Panc1 (cell line): ENCODE data around the gene CNTN1. TPM values are rescaled to one million over a fixed set of nuclear protein-coding genes. Genes with fewer than 3 reads are reported as not detected.

Experiments used
- ATAC-seq: fragments of 200-7000 bp; cut with Tn5 transposase; 2 replicates; pipeline ENCODE4 v1.9.1; 2020; ENCODE audit warnings: mild to moderate bottlenecking, moderate library complexity
- BruUV-seq: library from RNA; stranded (reverse); fragments of 400-500 nt; replicated peaks from 2 replicates; lab custom pipeline; 2021; lab: Mats Ljungman, UMichigan
- CTCF ChIA-PET: fragments of 300-600 bp; sonication (Branson Sonifier 250); formaldehyde crosslinking; loops from one replicate; lab custom pipeline; 2022; ENCODE audit warnings: antibody characterized with exemption; lab: Charles Lee
- POLR2A ChIA-PET: fragments of 300-600 bp; sonication (Branson Sonifier 250); formaldehyde crosslinking; loops from one replicate; lab custom pipeline; 2022; ENCODE audit warnings: antibody characterized with exemption; lab: Charles Lee
- DNase-seq: peaks from one replicate; pipeline ENCODE4 v3.0.0-alpha.2; 2010; ENCODE audit warnings: low read depth, low spot score
- H3K27ac ChIP-seq: 2 replicates; pipeline ENCODE4 v1.5.1; 2011; ENCODE audit warnings: mild to moderate bottlenecking, low read length, inconsistent platforms
- H3K27me3 ChIP-seq: fragments of 200-500 bp; sonication (Bioruptor generic); 2 replicates; pipeline ENCODE4 v1.6.0; 2014; ENCODE audit warnings: low read length, inconsistent platforms; ENCODE audit not compliant: control insufficient read depth, insufficient read depth
- H3K36me3 ChIP-seq: fragments of 200-500 bp; sonication (Bioruptor generic); 2 replicates; pipeline ENCODE4 v1.5.1; 2014; ENCODE audit warnings: inconsistent platforms, mild to moderate bottlenecking, low read length, moderate library complexity; ENCODE audit not compliant: control insufficient read depth, insufficient read depth
- H3K4me1 ChIP-seq: 2 replicates; pipeline ENCODE4 v1.5.1; 2011; ENCODE audit warnings: inconsistent platforms, mild to moderate bottlenecking, low read length, moderate library complexity; ENCODE audit not compliant: control insufficient read depth, insufficient read depth
- H3K4me3 ChIP-seq, 2 experiments: 2 replicates each; pipeline ENCODE4 v1.5.1; 2011 to 2012; ENCODE audit warnings: low read depth in 2 of 2, low read length in 2 of 2, mild to moderate bottlenecking in 2 of 2, inconsistent platforms in 1 of 2, moderate library complexity in 1 of 2
- H3K9me3 ChIP-seq: fragments of 200-500 bp; sonication (Bioruptor generic); 2 replicates; pipeline ENCODE4 v1.5.1; 2014; ENCODE audit warnings: low read depth, mild to moderate bottlenecking, inconsistent platforms, low read length, moderate library complexity; ENCODE audit not compliant: control insufficient read depth, insufficient read depth
- CTCF ChIP-seq: fragments of 450-650 bp; IDR thresholded peaks from 2 replicates; pipeline ENCODE4 v1.5.1; 2017; ENCODE audit warnings: mild to moderate bottlenecking
- POLR2AphosphoS5 ChIP-seq: IDR thresholded peaks from 2 replicates; pipeline ENCODE4 v1.6.1; 2012; ENCODE audit warnings: mild to moderate bottlenecking, low read depth, low read length, moderate library complexity
- REST ChIP-seq, 2 experiments: IDR thresholded peaks; 2 replicates each; pipeline ENCODE4 v1.6.1; 2011 to 2012; ENCODE audit warnings: low read depth in 2 of 2, control low read depth in 1 of 2, low read length in 1 of 2, mild to moderate bottlenecking in 1 of 2, moderate library complexity in 1 of 2; ENCODE audit not compliant: insufficient read depth in 1 of 2
- SIN3A ChIP-seq: IDR thresholded peaks from 2 replicates; pipeline ENCODE4 v1.6.1; 2012; ENCODE audit warnings: low read depth, mild to moderate bottlenecking, low read length, moderate library complexity, borderline replicate concordance; ENCODE audit not compliant: insufficient read depth
- TCF7L2 ChIP-seq: IDR thresholded peaks from 2 replicates; pipeline ENCODE4 v1.6.1; 2011; ENCODE audit warnings: mild to moderate bottlenecking, low read depth, low read length, inconsistent platforms
- in situ Hi-C: cut with HindIII; loops from 2 replicates; pipeline ENCODE4 v1.10.0; 2016; ENCODE audit warnings: low sequenced_read_pairs, low pct_unique_long_range_greater_than_20kb
- intact Hi-C: fragments of 100-400 bp; cut with micrococcal nuclease; formaldehyde crosslinking; loops from one replicate; pipeline ENCODE4 v1.10.0; 2022; ENCODE audit not compliant: unreplicated experiment
- total RNA-seq: library from RNA; stranded (reverse); gene quantifications from one replicate; pipeline ENCODE4 v1.2.1, GENCODE V29; 2021; ENCODE audit not compliant: unreplicated experiment

The CNTN1 gene
- total RNA-seq, 1 experiment from 2014 or later = not detected

- Histone ChIP-seq H3K4me1 (no peaks in the 10 kb centered on the region), H3K9me3 (no peaks in the 10 kb centered on the region), H3K27ac (no peak overlapping the region), H3K27me3 (no peaks in the 10 kb centered on the region), H3K4me3 (no peak overlapping the region), H3K36me3 (no peaks in the 10 kb centered on the region)
- intact Hi-C loops (no loop called here), in situ Hi-C loops (no loop called here)
- ATAC-seq (no peak), DNase-seq (no peak)
- BruUV-seq = no TSS peak
- CTCF ChIA-PET = no interaction called here
- POLR2A ChIA-PET = no interaction called here
- TF ChIP-seq POLR2AphosphoS5 = no peak
- no peak for TF ChIP-seq SIN3A
- no peak for TF ChIP-seq REST (IDR thresholded peaks at IDR 0.05; ENCODE audit: insufficient read depth in 1 of 2, low read depth in 2 of 2, low read length in 1 of 2)
- no peak for TF ChIP-seq TCF7L2
- TF ChIP-seq CTCF = no peak
Observed at GRCh38 chr12:40648519-40648918, 43.7 kb upstream of the CNTN1 start.

- intact Hi-C loops = no loop called here
- no peak for DNase-seq
- CTCF ChIA-PET = no interaction called here
Observed at GRCh38 chr12:40650038-40650704, 42.1 kb upstream of the CNTN1 start.

More at GRCh38 chr12:40650038-40650704, 42.1 kb upstream of the CNTN1 start:
- Histone ChIP-seq H3K9me3 (no peaks in the 10 kb centered on the region), H3K36me3 (no peaks in the 10 kb centered on the region), H3K27me3 (no peaks in the 10 kb centered on the region), H3K4me3 (no peak overlapping the region), H3K27ac (no peak overlapping the region), H3K4me1 (no peaks in the 10 kb centered on the region)
- in situ Hi-C loops = no loop called here
- POLR2A ChIA-PET = interaction anchor here (0.7 kb wide), 1 partner anchor 112 kb away, joined by 4 read pairs; no protein-coding TSS in a partner anchor
- TF ChIP-seq REST (IDR thresholded peaks at IDR 0.05; ENCODE audit: insufficient read depth in 1 of 2, low read depth in 2 of 2, low read length in 1 of 2) (no peak), TCF7L2 (no peak), POLR2AphosphoS5 (no peak), CTCF (no peak), SIN3A (no peak)
- ATAC-seq = no peak
- BruUV-seq = no TSS peak
